HL-60 (cell line): Measurements from ENCODE around the gene LCN2.

Experiments
- DNase-seq, 2 experiments: peaks; one replicate each; pipeline ENCODE4 v3.0.0-alpha.2; 2010 to 2020; ENCODE audit warnings: low read depth in 1 of 2, low spot score in 1 of 2
- H3K27ac ChIP-seq: fragments of 250-450 bp; sonication (Bioruptor Pico); replicated peaks from 2 replicates; pipeline ENCODE4 v1.5.1; 2020; ENCODE audit warnings: mild to moderate bottlenecking, moderate library complexity
- H3K27me3 ChIP-seq: fragments of 250-450 bp; sonication (Bioruptor Pico); 2 replicates; pipeline ENCODE4 v1.5.1; 2021; ENCODE audit warnings: mild to moderate bottlenecking, moderate library complexity; ENCODE audit not compliant: insufficient read depth, poor library complexity, severe bottlenecking
- H3K4me3 ChIP-seq: replicated peaks from 2 replicates; pipeline ENCODE4 v1.5.1; 2011; ENCODE audit warnings: mild to moderate bottlenecking, control low read depth, low read length; ENCODE audit not compliant: insufficient read depth
- GABPA ChIP-seq: IDR thresholded peaks from 2 replicates; pipeline ENCODE4 v1.6.1; 2012; ENCODE audit warnings: low read depth
- POLR2AphosphoS5 ChIP-seq: IDR thresholded peaks from 2 replicates; pipeline ENCODE4 v1.6.1; 2012; ENCODE audit warnings: low read depth
- SPI1 ChIP-seq: IDR thresholded peaks from 2 replicates; pipeline ENCODE4 v1.6.1; 2012; ENCODE audit warnings: low read depth, mild to moderate bottlenecking, borderline replicate concordance
- TF ChIP-seq, protein P1 (sequence below): IDR thresholded peaks from 2 replicates; pipeline ENCODE4 v1.6.1; 2012; ENCODE audit warnings: low read depth; ENCODE audit not compliant: insufficient replicate concordance
- TF ChIP-seq, protein P2 (sequence below): IDR thresholded peaks from one replicate; pipeline ENCODE4 v1.5.1; 2011; ENCODE audit warnings: low read length, control low read depth, inconsistent platforms; ENCODE audit not compliant: insufficient read depth

The LCN2 gene

DNA sequence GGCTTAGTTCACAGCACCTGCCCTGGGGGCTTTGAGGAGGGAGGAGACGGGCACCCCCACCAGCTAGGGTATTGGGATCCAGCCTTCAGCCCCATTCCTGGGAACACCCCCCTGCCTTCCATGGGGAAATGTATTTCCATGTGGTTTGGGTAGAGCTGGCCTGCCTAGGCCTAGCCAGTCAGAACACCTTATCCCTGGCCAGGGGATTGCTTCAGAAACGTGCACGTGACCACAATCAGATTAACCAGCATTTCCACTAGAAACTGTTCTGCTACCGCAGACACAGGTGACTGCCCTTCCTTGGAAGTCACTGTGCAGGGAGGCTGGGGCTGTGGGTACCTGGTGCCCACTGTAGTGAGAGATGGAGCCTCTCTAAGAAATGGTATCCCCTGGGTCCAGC, 24.8 kb downstream of the LCN2 start:
- Histone ChIP-seq H3K27ac (no peak overlapping the region; the same call in 1 of the 2 replicates), H3K27me3 (no peaks in the 10 kb centered on the region), H3K4me3 (no peak overlapping the region)
- DNase-seq = no peak
- TF ChIP-seq POLR2AphosphoS5 = no peak
- TF ChIP-seq GABPA = no peak
- TF ChIP-seq, protein P1, sequence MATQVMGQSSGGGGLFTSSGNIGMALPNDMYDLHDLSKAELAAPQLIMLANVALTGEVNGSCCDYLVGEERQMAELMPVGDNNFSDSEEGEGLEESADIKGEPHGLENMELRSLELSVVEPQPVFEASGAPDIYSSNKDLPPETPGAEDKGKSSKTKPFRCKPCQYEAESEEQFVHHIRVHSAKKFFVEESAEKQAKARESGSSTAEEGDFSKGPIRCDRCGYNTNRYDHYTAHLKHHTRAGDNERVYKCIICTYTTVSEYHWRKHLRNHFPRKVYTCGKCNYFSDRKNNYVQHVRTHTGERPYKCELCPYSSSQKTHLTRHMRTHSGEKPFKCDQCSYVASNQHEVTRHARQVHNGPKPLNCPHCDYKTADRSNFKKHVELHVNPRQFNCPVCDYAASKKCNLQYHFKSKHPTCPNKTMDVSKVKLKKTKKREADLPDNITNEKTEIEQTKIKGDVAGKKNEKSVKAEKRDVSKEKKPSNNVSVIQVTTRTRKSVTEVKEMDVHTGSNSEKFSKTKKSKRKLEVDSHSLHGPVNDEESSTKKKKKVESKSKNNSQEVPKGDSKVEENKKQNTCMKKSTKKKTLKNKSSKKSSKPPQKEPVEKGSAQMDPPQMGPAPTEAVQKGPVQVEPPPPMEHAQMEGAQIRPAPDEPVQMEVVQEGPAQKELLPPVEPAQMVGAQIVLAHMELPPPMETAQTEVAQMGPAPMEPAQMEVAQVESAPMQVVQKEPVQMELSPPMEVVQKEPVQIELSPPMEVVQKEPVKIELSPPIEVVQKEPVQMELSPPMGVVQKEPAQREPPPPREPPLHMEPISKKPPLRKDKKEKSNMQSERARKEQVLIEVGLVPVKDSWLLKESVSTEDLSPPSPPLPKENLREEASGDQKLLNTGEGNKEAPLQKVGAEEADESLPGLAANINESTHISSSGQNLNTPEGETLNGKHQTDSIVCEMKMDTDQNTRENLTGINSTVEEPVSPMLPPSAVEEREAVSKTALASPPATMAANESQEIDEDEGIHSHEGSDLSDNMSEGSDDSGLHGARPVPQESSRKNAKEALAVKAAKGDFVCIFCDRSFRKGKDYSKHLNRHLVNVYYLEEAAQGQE = no peak
- TF ChIP-seq, protein P2, sequence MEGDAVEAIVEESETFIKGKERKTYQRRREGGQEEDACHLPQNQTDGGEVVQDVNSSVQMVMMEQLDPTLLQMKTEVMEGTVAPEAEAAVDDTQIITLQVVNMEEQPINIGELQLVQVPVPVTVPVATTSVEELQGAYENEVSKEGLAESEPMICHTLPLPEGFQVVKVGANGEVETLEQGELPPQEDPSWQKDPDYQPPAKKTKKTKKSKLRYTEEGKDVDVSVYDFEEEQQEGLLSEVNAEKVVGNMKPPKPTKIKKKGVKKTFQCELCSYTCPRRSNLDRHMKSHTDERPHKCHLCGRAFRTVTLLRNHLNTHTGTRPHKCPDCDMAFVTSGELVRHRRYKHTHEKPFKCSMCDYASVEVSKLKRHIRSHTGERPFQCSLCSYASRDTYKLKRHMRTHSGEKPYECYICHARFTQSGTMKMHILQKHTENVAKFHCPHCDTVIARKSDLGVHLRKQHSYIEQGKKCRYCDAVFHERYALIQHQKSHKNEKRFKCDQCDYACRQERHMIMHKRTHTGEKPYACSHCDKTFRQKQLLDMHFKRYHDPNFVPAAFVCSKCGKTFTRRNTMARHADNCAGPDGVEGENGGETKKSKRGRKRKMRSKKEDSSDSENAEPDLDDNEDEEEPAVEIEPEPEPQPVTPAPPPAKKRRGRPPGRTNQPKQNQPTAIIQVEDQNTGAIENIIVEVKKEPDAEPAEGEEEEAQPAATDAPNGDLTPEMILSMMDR = no peak
- no peak for TF ChIP-seq SPI1

DNA sequence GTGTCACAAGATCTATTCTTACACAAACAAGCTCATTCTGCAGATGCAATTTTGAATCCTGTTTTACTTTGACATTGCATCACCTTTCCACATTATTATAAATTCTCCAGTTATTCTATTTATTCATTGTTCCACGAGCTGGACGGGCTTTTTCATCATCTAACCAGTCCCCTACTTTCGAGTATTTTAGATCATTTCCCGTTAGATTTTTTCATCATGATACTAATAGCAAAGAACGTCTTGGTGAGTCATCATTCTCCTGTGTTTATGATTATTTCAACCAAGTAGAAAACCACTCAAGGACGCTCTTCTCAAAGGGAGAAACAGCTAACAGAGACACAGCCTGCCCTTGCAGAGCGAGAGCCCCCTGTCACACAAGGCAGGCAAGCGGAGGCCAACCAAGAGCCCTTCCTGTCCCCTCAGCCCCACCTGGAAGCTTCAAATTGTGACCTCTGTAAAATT, 25.9 kb downstream of the LCN2 start:
- Histone ChIP-seq H3K27me3 (no peaks in the 10 kb centered on the region), H3K4me3 (no peak overlapping the region), H3K27ac (no peak overlapping the region)
- TF ChIP-seq POLR2AphosphoS5 (no peak), SPI1 (no peak), GABPA (no peak)
- TF ChIP-seq, protein P1 = no peak
- TF ChIP-seq, protein P2 = no peak
- no peak for DNase-seq

DNA sequence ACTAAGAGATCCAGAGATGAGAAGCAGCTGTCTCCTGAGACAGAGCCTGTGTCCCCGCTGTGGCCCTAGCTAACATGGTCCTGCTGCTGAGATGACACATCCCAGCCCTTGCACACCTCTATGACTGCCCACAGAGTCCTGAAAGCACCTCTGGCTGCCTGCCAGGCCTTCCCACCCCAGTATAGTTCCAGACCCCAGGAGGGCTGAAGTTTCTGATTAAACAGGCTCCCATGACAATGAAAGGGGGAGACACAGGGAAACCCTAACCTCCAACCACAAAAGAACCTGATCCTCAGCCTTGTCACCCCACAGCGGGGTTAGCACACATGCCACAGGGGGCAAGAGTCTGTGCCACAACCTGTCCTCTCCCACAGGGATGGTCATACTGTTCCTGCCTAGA, 26.5 kb downstream of the LCN2 start:
- no peak overlapping the region for H3K27ac ChIP-seq
- no peaks in the 10 kb centered on the region for H3K27me3 ChIP-seq
- no peak overlapping the region for H3K4me3 ChIP-seq
- no peak for TF ChIP-seq POLR2AphosphoS5
- TF ChIP-seq GABPA = no peak
- TF ChIP-seq, protein P2 = no peak
- TF ChIP-seq, protein P1 = no peak
- no peak for TF ChIP-seq SPI1
- no peak for DNase-seq
